HG02870 (cell line): ENCODE results near the gene DOCK1.

Experiments
- ATAC-seq: cut with Tn5 transposase; IDR thresholded peaks from one replicate; pipeline ENCODE4 v1.9.1; 2021; ENCODE audit warnings: mild to moderate bottlenecking, moderate library complexity; ENCODE audit not compliant: unreplicated experiment

DOCK1 gene

GRCh38 chr10:126949161-126949503 is 43.9 kb downstream of the DOCK1 start:
- no peak for ATAC-seq

- no peak for ATAC-seq
Observed at GRCh38 chr10:126950401-126951105, 45.3 kb downstream of the DOCK1 start.

- ATAC-seq, result no peak
Observed at GRCh38 chr10:126953886-126954285, 48.7 kb downstream of the DOCK1 start.

- ATAC-seq, result no peak
Observed at GRCh38 chr10:126955396-126955795, 50.2 kb downstream of the DOCK1 start.

- no peak for ATAC-seq
Observed at GRCh38 chr10:126955934-126956711, 50.9 kb downstream of the DOCK1 start.

GRCh38 chr10:126956712-126957108 is 51.5 kb downstream of the DOCK1 start:
- no peak for ATAC-seq

- ATAC-seq, result no peak
Observed at GRCh38 chr10:126957111-126957510, 51.9 kb downstream of the DOCK1 start.

- no peak for ATAC-seq
Observed at GRCh38 chr10:126959431-126959830, 54.2 kb downstream of the DOCK1 start.

- no peak for ATAC-seq
Observed at GRCh38 chr10:126959906-126960685, 54.9 kb downstream of the DOCK1 start.

GRCh38 chr10:126963354-126963753 is 58.1 kb downstream of the DOCK1 start:
- ATAC-seq, result no peak

GRCh38 chr10:126964190-126964589 is 59.0 kb downstream of the DOCK1 start:
- ATAC-seq, result no peak

GRCh38 chr10:126966938-126967337 is 61.7 kb downstream of the DOCK1 start:
- ATAC-seq, result no peak

GRCh38 chr10:126969310-126969709 is 64.1 kb downstream of the DOCK1 start:
- ATAC-seq, result no peak

- no peak for ATAC-seq
Observed at GRCh38 chr10:126972635-126973414, 67.6 kb downstream of the DOCK1 start.

GRCh38 chr10:126975221-126975620 is 70.0 kb downstream of the DOCK1 start:
- ATAC-seq, result no peak

GRCh38 chr10:126977216-126977615 is 72.0 kb downstream of the DOCK1 start:
- ATAC-seq, result no peak

GRCh38 chr10:126979311-126979710 is 74.1 kb downstream of the DOCK1 start:
- ATAC-seq, result no peak

GRCh38 chr10:126993208-126993607 is 88.0 kb downstream of the DOCK1 start:
- no peak for ATAC-seq

- no peak for ATAC-seq
Observed at GRCh38 chr10:126997801-126998590, 92.8 kb downstream of the DOCK1 start.

GRCh38 chr10:127000598-127000997 is 95.4 kb downstream of the DOCK1 start:
- no peak for ATAC-seq
